HG03103 (cell line): ENCODE data around the gene PLEK.
"Not testable (repeated sequence)": the region's sequence is repeated elsewhere in the genome, so short reads cannot be mapped to it uniquely, and the experiment has no call there.

Experiments
- ATAC-seq: cut with Tn5 transposase; IDR thresholded peaks from one replicate; pipeline ENCODE4 v1.9.1; 2021; ENCODE audit warnings: low read depth; ENCODE audit not compliant: unreplicated experiment

PLEK gene

GRCh38 chr2:68383778-68384177 lies 18.7 kb downstream of the PLEK start:
- no peak for ATAC-seq

GRCh38 chr2:68384485-68385107 lies 19.5 kb downstream of the PLEK start:
- no peak for ATAC-seq

DNA sequence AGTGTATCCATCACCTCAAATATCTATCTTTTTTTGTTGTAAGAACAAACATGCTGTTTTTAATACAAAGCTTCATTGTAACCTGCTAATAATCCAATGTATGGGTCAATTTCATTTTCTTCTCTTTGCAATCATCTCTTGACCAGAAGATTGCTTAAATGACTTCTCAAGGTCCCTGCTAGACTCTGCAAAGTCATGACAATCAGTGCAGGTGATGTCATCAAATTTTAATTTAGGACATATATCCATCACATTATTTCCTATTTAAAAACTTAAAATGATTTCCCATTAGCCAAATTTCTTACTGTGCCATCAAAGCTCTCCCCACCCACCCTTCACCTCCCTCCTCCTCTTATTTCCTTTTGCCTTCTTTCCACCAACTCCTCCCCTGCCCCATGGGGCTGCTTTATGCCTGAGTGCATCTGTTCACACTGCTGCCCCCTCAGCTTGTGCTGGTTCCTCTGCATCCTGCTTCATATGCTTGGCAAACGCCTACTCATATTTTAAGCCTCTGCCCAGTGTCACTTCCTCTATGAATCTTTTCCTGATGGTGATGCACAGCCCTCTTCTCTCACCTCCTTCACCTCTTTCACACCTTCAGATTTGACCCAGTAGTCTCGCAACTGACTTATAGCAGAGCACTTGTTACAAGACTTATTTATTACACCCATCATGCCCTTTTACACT lies 20.3 kb downstream of the PLEK start:
- ATAC-seq, result peak; percentile 62

DNA sequence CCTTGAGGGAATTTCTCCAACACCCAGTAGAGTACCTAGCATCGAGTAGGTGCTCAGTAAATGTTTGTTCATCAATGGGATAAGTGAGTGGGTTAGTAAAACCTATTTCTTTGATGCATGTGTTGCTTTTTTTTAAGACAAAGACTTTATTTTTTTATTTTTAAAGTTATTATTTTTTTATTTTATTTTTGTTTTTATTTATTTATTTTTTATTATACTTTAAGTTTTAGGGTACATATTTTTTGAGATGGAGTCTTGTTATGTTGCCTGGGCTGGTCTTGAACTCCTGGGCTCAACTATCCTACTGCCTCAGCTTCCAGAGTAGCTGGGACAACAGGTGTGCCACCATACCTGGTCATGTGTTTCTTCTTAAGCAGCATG lies 20.8 kb downstream of the PLEK start:
- no peak for ATAC-seq

- no peak for ATAC-seq
Measured at GRCh38 chr2:68386365-68386764, 21.3 kb downstream of the PLEK start.

DNA sequence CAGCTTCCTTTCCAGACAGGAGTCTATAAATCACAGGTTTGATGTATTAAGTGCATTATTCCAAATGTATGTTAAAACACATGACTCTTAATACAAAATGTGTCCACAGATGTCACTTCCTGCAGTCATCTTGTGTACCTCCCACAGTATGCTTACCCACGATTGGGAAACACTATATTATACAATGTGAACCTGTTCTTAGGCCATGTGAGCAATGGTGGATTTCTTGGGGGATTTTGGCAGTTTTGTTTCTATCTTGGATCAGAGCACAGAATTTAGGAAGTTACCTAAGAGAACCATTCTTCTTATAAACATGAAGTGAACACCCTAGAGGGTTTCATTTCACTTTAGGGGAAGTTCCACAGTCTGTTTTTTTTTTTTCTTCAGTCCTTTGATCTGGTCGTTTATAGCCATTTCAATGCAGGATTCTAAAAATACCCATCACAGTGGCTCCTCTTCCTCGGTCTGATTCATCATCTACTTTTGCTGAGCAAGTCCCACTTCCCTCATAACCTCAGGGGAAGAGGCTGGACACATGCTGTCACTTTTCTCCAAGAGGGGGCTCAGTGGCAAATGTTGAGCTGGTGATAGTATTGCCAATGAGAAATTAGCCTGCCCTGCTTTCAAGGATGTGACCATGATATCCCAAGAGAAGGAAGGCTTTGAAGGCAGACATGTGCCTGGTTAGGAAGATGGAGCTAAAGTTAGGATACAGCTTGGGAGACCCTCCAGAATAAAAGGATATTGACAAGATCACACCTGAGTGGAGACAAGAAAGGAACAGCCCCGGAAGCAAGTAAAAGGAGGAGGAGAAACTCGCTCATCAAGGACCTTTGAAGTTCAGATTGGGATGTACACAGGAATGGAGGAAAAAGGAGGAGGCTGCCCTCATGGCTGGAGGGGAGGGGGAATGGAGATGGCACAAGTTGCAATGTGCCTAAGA lies 22.6 kb downstream of the PLEK start:
- peak; percentile 42 for ATAC-seq

- no peak for ATAC-seq
Measured at GRCh38 chr2:68388358-68388757, 23.3 kb downstream of the PLEK start.

GRCh38 chr2:68388772-68389171 lies 23.7 kb downstream of the PLEK start:
- no peak for ATAC-seq

GRCh38 chr2:68390114-68390513 lies 25.0 kb downstream of the PLEK start:
- ATAC-seq, result no peak

GRCh38 chr2:68390586-68390985 lies 25.5 kb downstream of the PLEK start:
- ATAC-seq, result no peak

- ATAC-seq, result no peak
Measured at GRCh38 chr2:68391099-68391498, 26.0 kb downstream of the PLEK start.

GRCh38 chr2:68391869-68392268 lies 26.8 kb downstream of the PLEK start:
- ATAC-seq, result no peak

DNA sequence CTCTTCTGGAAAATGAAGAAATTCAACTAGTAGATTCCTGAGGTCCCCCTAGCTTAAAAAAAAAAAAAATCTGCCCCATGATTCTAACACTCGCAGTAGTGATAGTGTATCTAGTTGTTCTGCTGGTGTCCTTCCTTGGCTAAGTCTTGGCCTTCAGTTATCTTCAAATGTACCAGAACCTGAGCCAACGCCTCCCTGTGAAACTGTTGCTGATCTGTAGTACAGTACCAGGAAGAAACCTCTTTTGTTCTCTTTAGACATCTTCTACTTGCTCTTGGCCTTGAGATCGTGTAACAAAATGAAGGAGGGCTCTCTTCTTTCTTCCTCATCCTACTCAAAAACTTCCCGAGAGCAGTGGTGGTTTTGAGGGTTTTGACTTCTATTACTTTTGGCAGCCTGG lies 31.0 kb downstream of the PLEK start:
- ATAC-seq, result no peak

DNA sequence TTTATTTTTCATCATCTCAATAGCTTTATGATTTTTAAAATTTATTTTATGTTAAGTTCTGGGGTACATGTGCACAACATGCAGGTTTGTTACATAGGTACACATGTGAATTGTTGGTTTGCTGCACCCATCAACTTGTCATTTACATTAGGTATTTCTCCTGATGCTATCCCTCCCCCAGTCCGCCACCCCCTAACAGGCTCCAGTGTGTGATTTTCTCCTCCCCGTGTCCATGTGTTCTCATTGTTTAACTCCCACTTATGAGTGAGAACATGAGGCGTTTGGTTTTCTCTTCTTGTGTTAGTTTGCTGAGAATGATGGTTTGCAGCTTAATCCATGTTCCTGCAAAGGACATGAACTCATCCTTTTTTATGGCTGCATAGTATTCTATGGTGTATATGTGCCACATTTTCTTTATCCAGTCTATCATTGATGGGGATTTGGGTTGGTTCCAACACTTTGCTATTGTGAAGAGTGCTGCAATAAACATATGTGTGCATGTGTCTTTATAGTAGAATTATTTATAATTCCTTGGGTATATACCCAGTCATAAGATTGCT lies 32.7 kb downstream of the PLEK start:
- not testable (repeated sequence) for ATAC-seq

DNA sequence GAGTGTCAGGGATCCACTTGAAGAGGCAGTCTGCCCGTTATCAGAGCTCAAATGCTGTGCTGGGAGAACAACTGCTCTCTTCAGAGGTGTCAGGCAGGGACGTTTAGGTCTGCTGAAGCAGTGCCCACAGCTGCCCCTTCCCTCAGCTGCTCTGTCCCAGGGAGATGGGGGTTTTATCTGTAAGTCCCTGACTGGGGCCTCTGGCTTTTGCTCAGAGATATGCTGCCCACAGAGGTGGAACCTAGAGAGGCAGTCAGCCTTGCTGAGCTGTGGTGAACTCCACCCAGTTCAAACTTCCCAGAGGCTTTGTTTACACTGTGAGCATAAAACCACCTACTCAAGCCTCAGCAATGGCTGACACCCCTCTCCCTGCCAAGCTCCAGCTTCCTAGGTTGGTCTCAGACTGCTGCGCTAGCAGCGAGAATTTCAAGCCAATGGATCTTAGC lies 38.1 kb downstream of the PLEK start:
- no peak for ATAC-seq

GRCh38 chr2:68404164-68404563 lies 39.1 kb downstream of the PLEK start:
- no peak for ATAC-seq

DNA sequence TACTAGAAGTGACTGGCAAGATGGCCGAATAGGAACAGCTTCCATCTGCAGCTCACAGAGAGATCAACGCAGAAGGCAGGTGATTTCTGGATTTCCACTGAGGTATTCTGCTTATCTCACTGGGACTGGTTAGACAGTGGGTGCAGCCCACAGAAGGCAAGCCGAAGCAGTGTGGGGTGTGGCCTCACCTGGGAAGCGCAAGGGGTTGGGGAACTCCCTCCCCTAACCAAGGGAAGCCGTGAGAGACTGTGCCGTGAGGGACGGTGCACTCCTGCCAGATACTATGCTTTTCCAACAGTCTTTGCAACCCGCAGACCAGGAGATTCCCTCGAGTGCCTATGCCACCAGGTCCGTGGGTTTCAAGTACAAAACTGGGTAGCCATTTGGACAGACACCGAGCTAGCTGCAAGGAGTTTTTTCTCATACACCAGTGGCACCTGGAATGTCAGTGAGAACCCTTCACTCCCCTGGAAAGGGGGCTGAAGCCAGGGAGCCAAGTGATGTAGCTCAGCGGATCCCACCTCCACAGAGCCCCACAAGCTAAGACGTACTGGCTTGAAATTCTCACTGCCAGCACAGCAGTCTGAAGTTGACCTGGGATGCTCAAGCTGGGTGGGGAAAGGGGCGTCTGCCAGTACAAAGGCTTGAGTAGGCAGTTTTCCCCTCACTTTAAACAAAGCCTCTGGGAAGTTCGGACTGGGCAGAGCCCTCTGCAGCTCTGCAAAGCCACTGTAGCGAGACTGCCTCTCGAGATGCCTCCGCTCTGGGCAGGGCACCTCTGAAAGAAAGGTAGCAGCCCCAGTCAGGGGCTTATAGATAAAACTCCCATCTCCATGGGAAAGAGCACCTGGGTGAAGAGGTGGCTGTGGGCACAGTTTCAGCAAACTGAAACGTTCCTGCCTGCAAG lies 40.1 kb downstream of the PLEK start:
- no peak for ATAC-seq

- peak; percentile 93 for ATAC-seq
Measured at GRCh38 chr2:68411397-68412126, 46.5 kb downstream of the PLEK start.

DNA sequence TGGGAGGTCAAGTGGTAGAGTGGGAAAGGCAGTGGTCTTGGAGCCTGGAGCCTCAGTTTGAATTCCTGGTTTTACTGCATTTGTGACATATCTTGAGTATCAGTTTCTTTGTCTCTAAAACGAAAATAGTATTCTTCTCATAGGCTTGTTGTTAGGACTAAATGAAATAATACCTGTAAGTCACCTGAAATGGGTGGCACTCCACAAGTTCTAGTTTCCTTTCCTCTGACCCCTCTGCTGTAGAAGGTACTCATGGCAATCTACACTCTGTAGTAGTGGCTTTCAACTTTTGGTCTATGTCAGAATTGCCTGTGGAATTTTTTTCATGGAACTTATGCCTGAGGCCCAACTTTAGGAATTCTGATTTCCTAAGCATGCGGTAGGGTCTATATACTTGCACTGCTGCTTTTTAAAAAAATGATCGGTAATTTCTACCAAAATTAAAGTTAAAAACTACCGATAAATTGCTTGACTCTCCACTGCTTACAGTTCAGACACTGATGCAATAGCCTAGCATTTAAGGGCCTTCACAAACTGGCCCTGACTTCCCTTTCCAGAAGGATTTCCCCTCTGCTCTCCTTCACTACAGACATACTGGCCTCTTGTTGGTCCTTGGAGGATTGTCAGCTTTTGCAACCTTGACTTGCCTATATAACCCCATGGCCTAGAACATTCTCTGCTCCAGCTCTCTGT lies 47.2 kb downstream of the PLEK start:
- ATAC-seq, result peak; percentile 32
